ENCODE measurements around the gene SLC22A13.
"Not testable (repeated sequence)": the region's sequence is repeated elsewhere in the genome, so short reads cannot be mapped to it uniquely, and the experiment has no call there.

SLC22A13 gene

GRCh38 chr3:38297947-38298711 lies 32.5 kb downstream of the SLC22A13 start:
- DNase-seq, result no peak

GRCh38 chr3:38306941-38307340 lies 41.3 kb downstream of the SLC22A13 start:
- DNase-seq, result no peak

GRCh38 chr3:38307599-38307998 lies 42.0 kb downstream of the SLC22A13 start:
- DNase-seq, result no peak

GRCh38 chr3:38308456-38308855 lies 42.8 kb downstream of the SLC22A13 start:
- DNase-seq, result no peak

- no peak for DNase-seq
These were observed 45.9 kb downstream of the SLC22A13 start for GRCh38 chr3:38311476-38311875.

GRCh38 chr3:38311941-38312340 lies 46.3 kb downstream of the SLC22A13 start:
- DNase-seq, result no peak

GRCh38 chr3:38312356-38312755 lies 46.7 kb downstream of the SLC22A13 start:
- DNase-seq, result no peak

- DNase-seq, result no peak
These were observed 47.7 kb downstream of the SLC22A13 start for GRCh38 chr3:38313263-38313662.

- no peak for DNase-seq
These were observed 48.1 kb downstream of the SLC22A13 start for GRCh38 chr3:38313695-38314094.

- DNase-seq, result no peak
These were observed 48.6 kb downstream of the SLC22A13 start for GRCh38 chr3:38314112-38314763.

- DNase-seq, result no peak
These were observed 49.3 kb downstream of the SLC22A13 start for GRCh38 chr3:38314764-38315487.

GRCh38 chr3:38315488-38316230 lies 50.0 kb downstream of the SLC22A13 start:
- DNase-seq, result no peak

GRCh38 chr3:38316356-38317191 lies 51.0 kb downstream of the SLC22A13 start:
- DNase-seq, result no peak

- no peak for DNase-seq
These were observed 51.7 kb downstream of the SLC22A13 start for GRCh38 chr3:38317192-38317759.

GRCh38 chr3:38318766-38319671 lies 53.4 kb downstream of the SLC22A13 start:
- no peak for DNase-seq

- not testable (repeated sequence) for DNase-seq
These were observed 55.0 kb downstream of the SLC22A13 start for GRCh38 chr3:38320638-38321037.

GRCh38 chr3:38323060-38323459 lies 57.4 kb downstream of the SLC22A13 start:
- DNase-seq, result no peak

GRCh38 chr3:38325256-38325655 lies 59.6 kb downstream of the SLC22A13 start:
- DNase-seq, result no peak

GRCh38 chr3:38327335-38328009 lies 61.9 kb downstream of the SLC22A13 start:
- no peak for DNase-seq

All from nucleus accumbens (tissue), 56 donors.